Measurements from ENCODE around the gene ABCC6. TPM values are rescaled to one million over a fixed set of nuclear protein-coding genes. Genes with fewer than 3 reads are reported as not detected.
"Not testable (repeated sequence)": the region's sequence is repeated elsewhere in the genome, so short reads cannot be mapped to it uniquely, and the experiment has no call there.

ABCC6 gene
- polyA plus RNA-seq, 5 donors = 12.3 to 19.0 (median 15.0) TPM

DNA sequence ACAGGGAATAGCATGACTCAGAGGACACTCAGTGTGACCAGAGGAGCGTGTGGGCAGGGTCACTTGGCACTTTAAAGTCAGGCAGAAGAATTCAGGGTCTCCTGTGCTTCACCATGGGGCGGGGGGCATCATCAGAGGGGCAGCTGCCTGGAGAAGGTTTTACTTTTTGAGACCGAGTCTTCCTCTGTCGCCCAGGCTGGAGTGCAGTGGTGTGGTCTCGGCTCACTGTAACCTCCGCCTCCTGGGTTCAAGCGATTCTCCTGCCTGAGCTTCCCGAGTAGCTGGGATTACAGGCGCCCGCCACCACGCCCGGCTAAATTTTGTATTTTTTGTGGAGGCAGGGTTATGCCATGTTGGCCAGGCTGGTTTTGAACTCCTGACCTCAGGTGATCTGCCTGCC, 32.3 kb downstream of the ABCC6 start:
- not testable (repeated sequence) for DNase-seq

DNA sequence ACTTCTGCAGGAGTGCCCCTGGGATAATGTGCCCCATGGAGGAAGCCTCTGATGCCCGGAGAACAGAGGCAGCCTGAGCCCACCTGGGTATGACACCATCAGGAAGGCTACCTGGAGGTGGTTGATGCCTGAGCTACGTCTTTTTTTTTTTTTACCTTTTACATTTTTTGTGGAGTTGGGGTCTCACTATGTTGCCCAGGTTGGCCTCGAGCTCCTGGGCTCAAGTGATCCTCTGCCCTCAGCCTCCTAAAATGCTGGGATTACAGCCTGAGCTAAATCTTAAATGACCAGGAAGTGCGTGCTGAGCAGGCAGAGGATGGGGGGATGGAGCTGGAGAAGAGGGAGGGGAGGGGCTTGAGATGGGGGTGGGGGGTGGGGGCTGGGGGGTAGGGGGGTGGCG, 32.7 kb downstream of the ABCC6 start:
- DNase-seq = no peak

DNA sequence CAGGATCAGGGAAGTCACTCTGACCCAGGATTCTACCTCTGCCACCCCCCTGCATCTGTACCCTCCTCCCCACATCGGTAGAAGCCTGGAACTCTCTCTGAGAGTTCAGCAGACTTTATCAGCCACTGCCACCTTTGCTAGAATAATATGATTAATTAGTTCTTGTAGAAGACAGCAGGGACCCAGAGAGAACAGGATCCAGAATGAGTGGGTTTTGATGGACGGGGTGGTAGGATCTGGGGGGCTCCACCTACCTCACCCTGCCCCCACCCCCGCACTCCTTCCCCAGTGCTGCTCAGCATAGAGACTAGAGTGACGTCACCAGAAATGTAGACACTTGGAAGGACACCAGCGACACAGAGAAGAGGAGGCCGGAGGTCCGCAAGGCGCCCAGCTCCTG, 33.5 kb downstream of the ABCC6 start:
- no peak for DNase-seq

DNA sequence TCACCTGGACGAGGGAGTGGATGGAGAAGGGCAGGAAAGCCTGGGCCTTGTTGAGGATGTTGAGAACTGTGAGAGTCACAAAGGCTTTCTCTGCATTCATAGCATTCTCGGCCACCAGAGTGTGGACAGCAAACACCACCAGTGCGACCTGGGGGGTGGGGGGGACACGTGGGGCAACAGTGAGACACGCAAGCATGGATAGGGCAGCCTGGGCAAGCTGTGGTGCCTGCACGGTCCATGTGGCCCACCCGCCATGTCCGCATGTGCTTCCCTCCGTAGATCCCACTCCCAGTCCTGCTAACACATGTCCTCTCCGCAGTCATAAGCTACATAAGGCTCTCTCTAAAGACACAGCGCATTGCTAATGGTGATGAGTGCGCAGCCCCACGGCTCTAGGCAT, 34.5 kb downstream of the ABCC6 start:
- DNase-seq = no peak

DNA sequence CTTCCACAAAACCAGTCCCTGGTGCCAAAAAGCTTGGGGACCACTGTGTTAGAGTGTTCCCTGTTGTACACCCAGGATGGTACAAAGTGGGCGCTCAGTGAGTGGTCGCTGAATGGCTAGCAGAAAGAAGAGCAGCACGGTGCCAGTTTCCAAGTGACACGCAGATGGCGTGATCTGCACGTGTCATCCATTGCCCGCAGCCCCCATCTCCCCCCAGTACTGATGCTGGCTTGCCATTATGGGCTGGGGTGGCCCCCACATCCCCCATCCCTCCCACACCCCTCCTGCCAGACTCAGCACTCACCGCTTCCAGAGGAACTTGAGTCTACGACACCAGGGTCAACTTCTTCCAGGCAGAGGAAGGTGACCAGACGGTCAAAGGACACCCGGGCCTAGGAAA, 36.5 kb downstream of the ABCC6 start:
- DNase-seq = no peak

DNA sequence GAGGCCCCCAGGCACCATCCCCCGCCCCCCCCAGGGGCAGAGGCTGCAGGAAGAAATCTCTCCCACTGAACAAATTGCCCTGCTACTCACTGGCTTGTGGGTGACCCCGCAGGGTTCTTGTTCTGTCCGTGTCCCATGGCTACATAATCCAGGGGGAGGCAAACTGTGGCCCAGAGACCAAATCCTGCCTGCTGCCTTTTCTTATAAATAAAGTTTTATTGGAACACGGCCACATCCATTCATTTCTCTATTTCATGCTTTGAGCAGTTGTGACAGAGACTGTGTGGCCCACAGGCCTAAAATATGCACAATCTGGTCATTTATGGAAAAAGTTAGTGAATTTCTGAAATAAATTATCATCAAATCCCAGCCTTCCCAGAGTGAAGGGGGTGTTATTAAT, 38.2 kb downstream of the ABCC6 start:
- no peak for DNase-seq

DNA sequence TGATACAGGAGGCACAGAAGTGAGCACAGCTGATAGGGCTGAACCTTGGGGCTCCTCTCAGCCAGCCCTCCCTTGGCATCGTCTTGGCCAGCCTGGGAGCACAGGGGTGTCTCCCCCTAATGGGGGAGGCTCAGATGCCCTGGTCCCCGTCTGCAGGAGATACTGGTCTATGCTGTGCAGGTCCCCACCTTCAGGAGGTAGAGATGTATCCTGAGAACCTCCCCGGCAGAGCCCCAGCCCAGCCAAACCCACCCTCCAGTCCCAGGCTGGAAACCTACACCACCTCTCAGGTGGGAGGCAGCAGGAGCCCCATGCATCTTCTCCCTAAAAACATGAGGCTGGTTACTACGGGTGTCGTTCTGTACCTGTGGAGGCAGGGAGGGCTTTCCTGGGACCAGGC, 38.7 kb downstream of the ABCC6 start:
- no peak for DNase-seq

DNA sequence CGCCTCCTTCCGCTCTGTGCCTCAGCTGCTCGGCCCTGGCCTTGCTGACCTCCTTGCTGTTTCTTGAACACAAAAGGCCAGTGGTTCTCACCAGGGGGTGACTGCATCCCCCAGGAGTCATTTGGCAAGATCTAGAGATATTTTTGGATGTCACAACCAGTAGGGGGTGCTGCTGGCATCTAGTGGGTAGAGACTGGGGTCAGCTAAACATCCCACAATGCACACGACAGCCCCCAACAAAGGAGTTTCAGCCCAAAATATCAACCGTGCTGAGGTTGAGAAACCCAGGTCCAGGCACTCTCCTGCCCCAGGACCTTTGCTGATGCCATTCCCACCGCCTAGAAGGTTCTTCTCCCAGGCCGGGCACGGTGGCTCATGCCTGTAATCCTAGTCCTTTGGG, 39.7 kb downstream of the ABCC6 start:
- DNase-seq = no peak

DNA sequence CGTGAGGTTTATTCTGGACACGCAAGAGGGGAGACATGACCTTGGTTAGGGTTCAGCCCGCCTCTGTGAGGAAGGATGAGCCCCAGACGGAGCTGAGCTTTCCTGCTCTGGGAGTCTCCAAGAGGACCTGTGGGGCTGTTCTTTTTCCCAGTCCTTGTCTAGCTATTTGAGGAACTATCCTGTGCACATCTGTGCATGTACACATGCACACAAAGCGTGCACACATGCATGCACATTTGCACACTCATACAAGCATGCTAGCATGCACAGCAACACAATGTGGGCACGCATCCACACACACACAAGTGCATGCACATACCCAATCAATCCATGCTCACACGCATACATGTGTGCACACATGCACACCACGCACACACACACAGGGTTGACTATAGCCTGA, 40.4 kb downstream of the ABCC6 start:
- DNase-seq = no peak

DNA sequence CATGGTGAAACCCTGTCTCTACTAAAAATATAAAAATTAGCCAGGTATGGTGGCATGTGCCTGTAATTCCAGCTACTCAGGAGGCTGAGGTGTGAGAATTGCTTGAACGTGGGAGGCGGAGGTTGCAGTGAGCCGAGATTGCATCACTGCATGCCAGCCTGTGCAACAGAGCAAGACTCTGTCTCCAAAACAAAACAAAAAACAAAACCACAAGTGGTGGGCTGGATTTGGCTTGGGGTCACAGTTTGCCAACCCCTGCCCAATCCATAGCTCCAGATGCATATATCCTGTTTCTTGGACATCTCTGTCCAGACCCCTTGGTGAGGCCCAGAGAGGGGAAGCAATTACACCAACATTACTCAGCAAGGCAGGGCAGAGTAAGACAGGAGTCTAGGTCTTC, 41.5 kb downstream of the ABCC6 start:
- not testable (repeated sequence) for DNase-seq

DNA sequence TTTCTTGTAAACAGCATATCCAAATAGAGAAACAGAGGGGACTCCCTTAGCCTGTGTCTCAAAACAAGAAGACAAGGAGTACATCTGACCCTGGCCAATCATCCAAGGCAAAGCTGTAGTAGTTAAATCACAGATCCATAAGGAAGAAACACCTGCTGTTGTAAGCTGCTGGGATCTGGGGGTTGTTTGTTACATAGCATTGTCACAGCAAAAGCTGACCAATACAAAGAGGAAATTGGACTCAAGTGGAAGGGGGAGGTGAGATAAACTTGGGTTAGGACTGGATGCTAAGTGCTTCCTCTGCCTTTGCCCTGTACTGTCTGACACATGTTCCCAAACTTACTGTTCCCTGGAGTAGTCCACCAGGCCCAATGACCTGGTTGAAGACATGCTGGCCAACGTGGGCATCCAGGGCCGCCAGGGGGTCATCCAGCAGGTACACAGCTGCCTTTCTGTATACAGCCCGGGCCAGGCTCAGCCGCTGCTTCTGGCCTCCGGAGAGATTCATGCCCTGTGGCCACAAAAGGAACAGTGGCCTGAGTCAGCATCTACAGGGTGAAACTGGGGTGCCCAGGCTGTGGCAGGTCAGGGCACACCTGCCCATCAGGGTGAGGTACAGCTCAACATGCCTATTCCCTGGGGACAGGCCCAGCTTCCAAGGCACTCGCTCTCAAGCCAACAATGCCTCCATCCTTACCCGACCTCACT, 44.7 kb downstream of the ABCC6 start:
- DNase-seq = no peak

DNA sequence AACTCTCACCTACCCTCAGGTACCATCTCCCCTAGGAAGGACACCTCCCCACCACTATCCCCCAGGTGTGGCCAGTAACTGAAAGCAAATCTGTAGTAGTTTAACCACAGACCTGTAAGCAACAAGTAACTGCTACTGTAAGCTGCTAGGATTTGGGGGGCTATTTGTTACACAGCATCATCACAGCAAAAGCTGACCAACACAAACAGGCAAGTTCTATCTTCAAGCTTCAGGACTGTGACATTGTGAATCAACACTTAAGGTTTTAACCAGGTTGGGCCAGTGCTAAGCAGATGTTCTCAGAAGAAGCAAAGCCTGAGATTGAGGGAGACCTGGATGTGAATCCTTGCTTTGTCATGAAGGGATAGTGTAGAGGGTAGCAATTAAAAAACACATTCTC, 47.0 kb downstream of the ABCC6 start:
- DNase-seq = no peak

DNA sequence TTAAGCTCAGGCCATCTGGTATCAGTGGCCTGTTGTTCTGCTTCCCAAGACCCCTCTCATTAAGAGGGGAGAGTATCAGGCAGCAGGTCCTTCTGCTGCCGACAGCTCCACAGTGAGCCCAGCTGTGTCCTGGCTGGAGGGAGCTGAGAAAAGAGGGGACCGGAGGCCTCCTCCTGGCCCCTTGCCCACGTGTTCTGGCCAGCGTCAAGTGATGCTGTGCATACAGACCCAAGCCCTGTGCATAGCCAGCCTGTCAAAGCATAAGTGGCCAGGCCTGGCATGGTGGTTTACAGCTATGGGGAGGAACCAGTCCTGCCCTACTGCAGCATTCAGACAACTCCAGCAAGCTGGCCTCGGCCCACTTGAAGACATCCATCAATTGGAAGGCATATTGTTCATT, 48.0 kb downstream of the ABCC6 start:
- peak; percentile 17 to 26 for DNase-seq

DNA sequence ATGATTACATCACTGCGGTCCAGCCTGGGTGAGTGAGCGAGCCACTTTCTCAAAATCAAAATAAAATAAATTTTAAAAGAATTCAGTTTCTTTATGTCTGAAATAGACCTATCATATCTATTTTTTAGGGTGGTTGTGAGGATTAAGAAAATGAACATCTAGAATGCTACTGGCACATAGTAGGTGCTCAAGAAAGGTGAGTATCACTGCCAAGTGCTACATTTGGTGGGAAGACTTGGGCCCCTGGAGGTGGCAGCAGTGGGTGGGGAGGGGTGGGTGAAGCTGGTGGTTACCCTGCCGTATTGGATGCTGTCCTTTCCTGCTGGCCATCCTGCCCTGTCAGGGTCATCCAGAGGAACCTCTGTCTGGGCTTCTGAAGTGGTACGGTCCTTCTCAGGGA, 50.3 kb downstream of the ABCC6 start:
- DNase-seq = no peak

DNA sequence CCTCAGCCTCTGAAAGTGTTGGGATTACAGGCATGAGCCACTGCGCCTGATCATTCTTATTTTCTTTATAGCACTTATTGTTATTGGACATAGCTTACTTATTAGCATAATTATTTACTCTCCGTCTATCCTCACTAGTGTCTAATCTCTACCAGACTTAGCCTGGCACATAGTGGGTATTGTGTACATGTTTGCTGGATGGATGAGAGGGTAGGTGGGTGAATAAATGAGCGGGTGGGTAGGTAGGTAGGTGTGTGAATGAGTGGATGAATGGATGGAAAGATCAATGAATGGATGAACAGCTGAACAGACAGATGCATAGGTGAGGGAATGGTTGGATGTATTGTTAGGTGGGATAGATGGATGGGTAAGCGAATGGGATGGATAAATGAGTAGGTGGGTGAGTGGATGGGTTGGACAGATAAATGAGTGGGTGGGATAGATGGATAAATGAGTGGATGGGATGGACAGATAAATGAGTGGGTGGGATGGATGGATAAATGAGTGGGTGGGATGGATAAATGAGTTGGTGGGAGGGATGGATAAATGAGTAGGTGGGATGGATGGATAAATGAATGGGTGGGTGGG, 51.9 kb downstream of the ABCC6 start:
- DNase-seq = no peak

DNA sequence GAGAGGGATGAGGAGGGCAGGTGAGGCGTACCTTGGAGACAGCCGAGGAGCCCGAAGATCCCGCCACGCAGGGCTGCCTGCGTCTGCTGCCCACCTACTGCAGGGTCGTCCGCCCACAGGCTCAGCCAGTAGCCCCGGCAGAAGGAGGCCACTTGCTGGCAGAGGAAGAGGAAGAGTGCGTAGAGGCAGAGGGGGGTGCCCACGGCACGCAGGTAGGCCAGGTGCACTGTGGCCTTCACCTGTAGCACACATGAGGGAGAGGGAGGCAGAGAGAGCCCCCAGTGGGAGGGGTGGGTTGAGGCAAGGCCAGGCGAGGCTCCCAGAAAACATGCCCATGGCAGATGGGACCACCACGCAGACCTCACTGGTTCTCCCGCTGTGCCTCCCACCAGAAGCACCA, 53.7 kb downstream of the ABCC6 start:
- no peak for DNase-seq

DNA sequence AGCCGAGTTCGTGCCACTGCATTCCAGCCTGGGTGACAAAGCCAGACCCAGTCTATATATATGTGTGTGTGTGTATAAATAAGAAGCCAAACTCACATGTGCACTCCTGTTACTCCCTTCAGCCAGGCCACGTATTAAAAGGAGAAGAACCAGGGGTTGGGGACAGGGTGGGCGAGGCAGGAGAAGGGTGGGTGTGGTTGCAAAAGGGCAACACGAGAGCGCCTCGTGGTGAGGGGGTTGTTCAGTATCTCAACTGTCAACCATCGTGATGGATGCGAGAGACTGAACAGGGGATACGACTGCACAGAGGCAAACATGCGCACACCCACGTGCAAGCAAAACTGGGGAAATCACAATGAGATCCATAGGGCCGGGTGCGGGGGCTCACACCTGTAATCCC, 54.9 kb downstream of the ABCC6 start:
- DNase-seq = no peak

DNA sequence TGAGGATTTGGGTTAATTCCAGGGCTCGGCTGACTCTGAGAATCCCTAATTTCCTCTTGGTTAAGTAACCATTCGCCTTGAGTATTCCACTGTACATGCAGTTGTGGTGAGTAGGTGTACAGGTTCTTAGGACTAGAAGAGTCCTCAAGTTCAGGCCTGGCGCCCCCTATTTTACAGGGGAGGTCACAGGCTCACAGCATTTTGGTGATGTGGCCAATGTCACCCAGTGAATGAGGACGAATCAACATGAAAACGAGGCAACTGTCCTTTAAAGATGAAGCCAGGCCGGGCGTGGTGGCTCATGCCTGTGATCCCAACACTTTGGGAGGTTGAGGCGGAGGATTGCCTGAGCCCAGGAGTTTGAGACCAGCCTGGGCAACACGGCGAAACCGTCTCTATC, 55.4 kb downstream of the ABCC6 start:
- DNase-seq = no peak

DNA sequence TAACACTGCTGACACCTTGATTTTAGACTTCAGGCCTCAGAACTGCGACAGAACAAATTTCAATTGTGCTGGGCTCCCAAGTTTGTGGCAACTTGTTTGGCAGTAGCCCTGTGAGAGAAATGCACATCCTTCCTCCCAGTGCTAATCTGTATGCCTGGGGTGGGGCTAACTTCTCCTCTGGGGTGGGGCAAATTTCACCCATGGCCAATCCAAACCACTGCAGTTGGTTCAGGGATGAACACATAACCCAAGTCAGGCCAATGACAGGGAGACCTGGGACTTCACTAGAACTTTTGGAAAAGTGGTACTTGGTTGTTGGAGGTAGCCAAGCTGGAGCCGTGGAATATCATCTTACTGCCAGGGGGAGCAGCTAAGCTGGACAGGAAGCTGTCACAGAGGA, 56.3 kb downstream of the ABCC6 start:
- DNase-seq = no peak

DNA sequence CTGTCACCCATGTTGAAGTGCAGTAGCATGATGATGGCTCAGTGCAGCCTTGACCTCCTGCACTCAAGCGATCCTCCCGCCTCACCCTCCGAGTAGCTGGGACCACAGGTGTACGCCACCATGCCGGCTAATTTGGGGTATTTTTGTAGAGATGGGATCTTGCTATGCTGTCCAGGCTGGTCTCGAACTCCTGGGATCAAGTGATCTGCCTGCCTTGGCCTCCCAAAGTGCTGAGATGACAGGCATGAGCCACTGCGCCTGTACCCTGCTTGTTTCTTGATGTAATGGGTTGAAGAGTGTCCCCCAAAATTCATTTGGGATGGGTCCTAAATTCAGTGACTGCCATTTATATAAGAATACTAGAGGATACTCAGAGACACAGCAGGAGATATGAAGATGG, 57.2 kb downstream of the ABCC6 start:
- DNase-seq = no peak

DNA sequence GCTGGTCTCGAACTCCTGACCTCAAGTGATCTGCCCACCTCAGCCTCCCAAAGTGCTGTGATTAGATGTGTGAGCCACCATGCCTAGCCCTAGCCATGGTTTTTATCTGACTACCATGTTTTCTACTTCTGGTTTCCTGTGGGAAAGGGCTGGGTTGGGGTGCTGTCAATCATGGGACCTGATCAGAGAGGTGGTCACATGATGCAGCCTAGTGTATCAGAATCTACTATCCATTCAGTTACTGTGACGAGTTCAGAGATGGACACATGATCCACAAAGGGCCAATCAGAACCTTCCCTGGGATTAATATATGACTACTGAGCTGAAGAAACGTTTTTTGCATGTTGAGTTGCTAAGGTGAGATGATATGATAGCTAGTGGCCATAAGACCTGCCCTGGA, 59.1 kb downstream of the ABCC6 start:
- DNase-seq = no peak

DNA sequence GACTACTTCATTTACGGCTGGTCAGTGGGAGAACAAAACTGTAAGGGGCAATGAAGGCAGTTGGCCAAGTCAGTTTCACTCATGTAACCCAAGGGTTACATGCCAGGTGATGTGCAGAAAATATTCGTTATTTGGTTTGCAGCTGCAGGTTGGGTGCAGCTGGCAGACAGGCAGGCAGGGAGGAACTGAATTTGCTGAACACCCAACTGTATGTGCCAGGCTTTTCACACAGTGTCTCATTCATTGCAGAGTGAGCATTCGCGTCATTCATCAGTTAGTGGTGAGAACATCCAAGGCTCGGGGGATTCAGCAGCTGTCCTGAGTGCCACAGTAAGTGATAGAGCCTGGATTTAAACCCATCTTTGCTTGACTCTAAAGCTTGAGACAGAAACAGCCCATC, 59.7 kb downstream of the ABCC6 start:
- DNase-seq = no peak

DNA sequence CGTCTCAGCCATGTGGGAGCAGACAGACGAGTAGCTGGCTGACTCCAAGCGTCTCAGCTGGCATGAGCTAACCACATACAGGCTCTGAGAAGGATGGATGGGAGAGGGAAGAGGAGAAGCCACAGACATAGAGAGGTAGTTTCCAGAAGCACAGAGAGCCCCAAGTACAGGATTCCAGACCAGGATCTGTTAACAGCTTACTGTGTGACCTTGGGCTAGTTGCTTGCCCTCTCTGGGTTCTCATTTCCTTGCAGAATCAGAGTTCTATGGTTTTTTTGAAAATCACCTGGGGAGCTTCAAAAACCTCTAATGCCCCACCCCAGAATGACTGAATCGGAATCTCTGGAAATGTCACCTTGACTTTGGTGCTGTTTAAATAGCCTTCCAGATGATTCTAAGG, 60.2 kb downstream of the ABCC6 start:
- no peak for DNase-seq

DNA sequence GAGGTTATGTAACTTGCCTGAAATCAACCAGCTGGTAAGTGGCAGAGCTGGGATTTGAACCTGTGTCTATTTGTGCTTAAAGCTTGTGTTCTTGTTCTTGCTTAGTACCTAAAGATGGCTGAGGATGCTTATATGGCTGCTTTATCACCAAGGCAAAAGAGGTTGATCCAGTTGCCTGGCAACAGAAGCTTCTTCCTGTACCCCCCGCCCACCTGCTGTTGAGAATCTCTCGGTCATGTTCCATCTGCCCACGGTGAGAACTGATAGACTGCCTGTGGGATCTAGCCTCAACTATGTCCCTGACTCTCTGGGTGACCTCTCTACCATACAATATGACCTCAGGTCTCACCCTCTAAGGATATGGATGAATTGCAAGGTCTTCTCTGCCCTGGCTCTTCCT, 60.7 kb downstream of the ABCC6 start:
- no peak for DNase-seq
